ENCODE results near the gene CECR2.

DNA sequence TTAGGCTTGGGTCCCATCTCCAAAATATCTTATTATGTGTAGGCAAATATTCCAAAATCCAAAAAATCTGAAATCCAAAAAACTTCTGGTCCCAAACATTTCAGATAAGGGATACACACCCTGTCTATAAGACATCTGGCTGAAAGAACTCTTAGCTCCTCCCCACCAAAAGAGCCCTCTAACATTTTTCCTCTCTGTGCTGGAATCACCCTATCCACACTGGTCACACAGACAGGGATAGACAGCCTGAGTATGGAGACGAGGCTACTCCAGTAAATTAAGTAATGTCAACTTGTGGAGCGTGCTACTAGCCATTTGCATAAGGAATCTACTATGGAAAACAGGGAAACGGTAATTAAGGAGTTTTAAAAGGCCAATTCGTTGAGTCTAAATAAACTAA lies 234.4 kb downstream of the CECR2 start:
- TF ChIP-seq, protein P1, sequence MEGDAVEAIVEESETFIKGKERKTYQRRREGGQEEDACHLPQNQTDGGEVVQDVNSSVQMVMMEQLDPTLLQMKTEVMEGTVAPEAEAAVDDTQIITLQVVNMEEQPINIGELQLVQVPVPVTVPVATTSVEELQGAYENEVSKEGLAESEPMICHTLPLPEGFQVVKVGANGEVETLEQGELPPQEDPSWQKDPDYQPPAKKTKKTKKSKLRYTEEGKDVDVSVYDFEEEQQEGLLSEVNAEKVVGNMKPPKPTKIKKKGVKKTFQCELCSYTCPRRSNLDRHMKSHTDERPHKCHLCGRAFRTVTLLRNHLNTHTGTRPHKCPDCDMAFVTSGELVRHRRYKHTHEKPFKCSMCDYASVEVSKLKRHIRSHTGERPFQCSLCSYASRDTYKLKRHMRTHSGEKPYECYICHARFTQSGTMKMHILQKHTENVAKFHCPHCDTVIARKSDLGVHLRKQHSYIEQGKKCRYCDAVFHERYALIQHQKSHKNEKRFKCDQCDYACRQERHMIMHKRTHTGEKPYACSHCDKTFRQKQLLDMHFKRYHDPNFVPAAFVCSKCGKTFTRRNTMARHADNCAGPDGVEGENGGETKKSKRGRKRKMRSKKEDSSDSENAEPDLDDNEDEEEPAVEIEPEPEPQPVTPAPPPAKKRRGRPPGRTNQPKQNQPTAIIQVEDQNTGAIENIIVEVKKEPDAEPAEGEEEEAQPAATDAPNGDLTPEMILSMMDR (IDR thresholded peaks at IDR 0.05; ENCODE audit: borderline replicate concordance, extremely low read depth, low read length, poor library complexity, severe bottlenecking): no peak
- no peak for TF ChIP-seq EZH2 (IDR thresholded peaks at IDR 0.05; ENCODE audit: borderline replicate concordance, low read depth, low read length, severe bottlenecking)
